Measurements from ENCODE around the gene PDC. TPM values are rescaled to one million over a fixed set of nuclear protein-coding genes. Genes with fewer than 3 reads are reported as not detected.
"Not testable (repeated sequence)": the region's sequence is repeated elsewhere in the genome, so short reads cannot be mapped to it uniquely, and the experiment has no call there.

Gene PDC
- total RNA-seq, 1 donor from 2014 or later, result not detected

- DNase-seq, result no peak
- H3K36me3 Mint-ChIP-seq (ENCODE audit: low read depth), result no peaks in the 10 kb centered on the region
- H3K9me3 Mint-ChIP-seq, result no peaks in the 10 kb centered on the region
- peaks cover 22% of the 10 kb centered on the region for H3K27me3 Mint-ChIP-seq
- no peak overlapping the region for H3K4me3 Mint-ChIP-seq
- intact Hi-C loops (cut with micrococcal nuclease), result loop anchor here (2.0 to 10.0 kb wide), 3 partner anchors 79 to 201 kb away; partner anchors contain the start of gene PTGS2
- H3K4me1 Mint-ChIP-seq, result no peaks in the 10 kb centered on the region
- H3K27ac Mint-ChIP-seq, result no peak overlapping the region
Measured at GRCh38 chr1:186483561-186483960, 22.6 kb upstream of the PDC start.

GRCh38 chr1:186482661-186483255, 21.8 kb upstream of the PDC start:
- Mint-ChIP-seq H3K36me3 (ENCODE audit: low read depth) (no peaks in the 10 kb centered on the region), H3K27ac (no peak overlapping the region), H3K9me3 (no peaks in the 10 kb centered on the region), H3K4me1 (no peaks in the 10 kb centered on the region), H3K4me3 (no peak overlapping the region), H3K27me3 (peaks cover 20% of the 10 kb centered on the region)
- DNase-seq, result peak; percentile 82
- intact Hi-C loops (cut with micrococcal nuclease), result loop anchor here (1.0 to 10.0 kb wide), 4 partner anchors 78 to 504 kb away; partner anchors contain the start of gene PTGS2

DNA sequence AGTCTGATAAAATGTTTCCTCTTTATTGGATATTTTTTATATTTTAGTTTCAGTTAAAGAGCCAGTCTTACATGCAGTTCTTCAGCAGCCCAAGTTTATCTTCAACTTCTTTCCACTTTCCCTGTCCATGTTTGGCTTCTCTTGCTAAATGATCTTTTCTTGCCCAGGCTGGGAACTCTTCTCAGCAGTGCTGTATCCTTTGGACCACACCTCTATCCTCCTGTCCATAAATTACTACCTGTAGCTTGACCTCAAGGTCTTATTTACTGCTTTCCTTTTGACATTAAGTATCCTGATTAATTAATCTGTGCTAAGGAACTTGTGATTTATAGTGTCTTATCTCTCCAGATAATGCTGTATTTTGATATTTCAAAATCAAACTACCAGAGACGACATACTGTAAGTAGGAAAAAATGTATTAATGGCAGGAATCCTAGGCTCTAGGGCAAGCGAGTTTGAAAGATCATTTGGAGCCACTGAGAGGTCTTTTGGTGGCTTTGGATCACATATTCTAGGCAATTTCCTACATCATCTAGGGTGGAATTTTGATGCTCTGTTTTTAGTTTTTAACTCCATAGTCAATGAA, 20.5 kb upstream of the PDC start:
- H3K9me3 Mint-ChIP-seq, result no peaks in the 10 kb centered on the region
- no peak overlapping the region for H3K4me3 Mint-ChIP-seq
- no peak for DNase-seq
- H3K27me3 Mint-ChIP-seq, result peaks cover 17% of the 10 kb centered on the region
- intact Hi-C loops (cut with micrococcal nuclease), result loop anchor here (10.0 kb wide), 2 partner anchors 123 to 203 kb away; partner anchors contain the start of gene PTGS2
- no peaks in the 10 kb centered on the region for H3K36me3 Mint-ChIP-seq (ENCODE audit: low read depth)
- H3K4me1 Mint-ChIP-seq, result no peaks in the 10 kb centered on the region
- H3K27ac Mint-ChIP-seq, result no peak overlapping the region

DNA sequence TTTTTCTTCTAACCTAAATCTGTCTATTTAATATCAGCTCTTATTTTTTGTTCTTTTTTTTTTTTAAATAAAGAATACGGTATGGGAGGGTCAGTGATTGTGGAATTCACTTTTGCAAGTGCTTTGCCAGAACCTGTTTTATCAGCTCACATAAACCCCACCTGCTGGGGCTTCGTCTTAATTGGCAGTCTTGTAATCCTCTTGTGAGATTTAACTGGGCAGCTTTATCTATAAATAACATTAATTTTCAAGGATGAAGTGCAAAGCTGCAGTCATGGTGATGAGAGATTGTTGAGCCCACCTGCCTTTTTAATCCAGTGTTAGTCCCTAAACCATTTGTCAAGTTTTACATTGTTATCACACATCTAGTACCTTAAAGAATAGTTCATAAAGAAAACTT, 18.2 kb upstream of the PDC start:
- intact Hi-C loops (cut with micrococcal nuclease), result no loop called here
- Mint-ChIP-seq H3K4me1 (no peaks in the 10 kb centered on the region), H3K9me3 (no peaks in the 10 kb centered on the region), H3K4me3 (no peak overlapping the region), H3K27me3 (peaks cover 12% of the 10 kb centered on the region), H3K27ac (no peak overlapping the region), H3K36me3 (ENCODE audit: low read depth) (no peaks in the 10 kb centered on the region)
- DNase-seq, result no peak

DNA sequence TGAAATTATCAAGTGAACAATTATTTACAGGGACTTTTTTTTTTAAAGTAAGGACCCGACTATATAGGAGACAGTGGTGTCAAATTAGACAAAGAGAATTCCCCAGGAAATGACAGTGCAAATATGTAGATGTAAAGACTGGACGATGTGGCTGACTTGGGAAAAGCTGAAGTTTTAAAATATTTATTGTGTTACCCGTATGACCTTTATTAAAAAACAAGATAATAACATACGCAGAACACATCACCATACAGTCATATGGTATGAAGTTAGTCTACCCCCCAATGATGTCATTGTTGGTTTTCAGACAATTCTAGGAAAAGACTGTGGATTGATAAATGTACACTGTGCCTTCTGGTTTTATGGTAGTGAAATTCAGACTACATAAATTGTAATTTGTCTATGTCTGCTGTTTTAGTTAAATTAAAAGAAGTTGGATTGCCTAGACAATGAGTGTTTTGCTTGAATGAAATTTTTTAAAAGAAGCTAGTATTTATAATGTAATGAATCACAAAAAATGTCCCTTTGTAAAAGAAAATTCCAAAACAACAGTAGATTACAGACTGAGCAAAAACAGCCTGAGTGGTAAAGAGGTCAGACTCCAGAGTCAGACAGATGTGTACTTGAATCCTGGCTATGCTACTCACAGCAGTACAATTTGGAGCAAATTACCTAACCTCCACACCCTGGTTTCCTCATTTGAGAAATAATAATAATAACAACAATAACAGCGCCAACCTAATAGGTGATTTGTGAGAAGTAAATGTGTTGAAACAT, 15.5 kb upstream of the PDC start:
- DNase-seq, result no peak
- H3K27me3 Mint-ChIP-seq, result peaks cover 12% of the 10 kb centered on the region
- intact Hi-C loops (cut with micrococcal nuclease), result no loop called here
- H3K36me3 Mint-ChIP-seq (ENCODE audit: low read depth), result no peaks in the 10 kb centered on the region
- no peaks in the 10 kb centered on the region for H3K9me3 Mint-ChIP-seq
- no peak overlapping the region for H3K27ac Mint-ChIP-seq
- no peaks in the 10 kb centered on the region for H3K4me1 Mint-ChIP-seq
- no peak overlapping the region for H3K4me3 Mint-ChIP-seq

DNA sequence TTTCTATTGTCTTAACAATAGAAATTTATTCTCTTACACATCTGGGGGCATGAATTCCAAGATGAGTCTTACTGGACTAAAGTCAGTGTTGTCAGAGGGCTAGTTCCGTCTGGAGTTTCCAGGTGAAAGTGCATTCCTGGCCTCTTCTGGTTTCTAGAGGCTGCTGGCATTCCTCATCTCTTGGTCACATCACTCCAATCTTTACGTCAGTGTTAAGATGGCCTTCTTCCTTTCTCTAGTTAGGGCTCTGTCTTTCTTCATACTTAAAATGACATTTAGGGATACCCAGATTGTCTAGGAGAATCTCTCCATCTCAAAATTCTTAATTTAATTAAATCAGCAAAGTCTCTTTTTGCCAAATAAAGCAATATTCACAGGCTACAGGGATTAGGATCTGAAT, 13.3 kb upstream of the PDC start:
- H3K36me3 Mint-ChIP-seq (ENCODE audit: low read depth), result no peaks in the 10 kb centered on the region
- no peaks in the 10 kb centered on the region for H3K9me3 Mint-ChIP-seq
- no peaks in the 10 kb centered on the region for H3K4me1 Mint-ChIP-seq
- H3K27me3 Mint-ChIP-seq, result peaks cover 10% of the 10 kb centered on the region
- no peak overlapping the region for H3K27ac Mint-ChIP-seq
- intact Hi-C loops (cut with micrococcal nuclease), result no loop called here
- DNase-seq, result no peak
- no peak overlapping the region for H3K4me3 Mint-ChIP-seq

DNA sequence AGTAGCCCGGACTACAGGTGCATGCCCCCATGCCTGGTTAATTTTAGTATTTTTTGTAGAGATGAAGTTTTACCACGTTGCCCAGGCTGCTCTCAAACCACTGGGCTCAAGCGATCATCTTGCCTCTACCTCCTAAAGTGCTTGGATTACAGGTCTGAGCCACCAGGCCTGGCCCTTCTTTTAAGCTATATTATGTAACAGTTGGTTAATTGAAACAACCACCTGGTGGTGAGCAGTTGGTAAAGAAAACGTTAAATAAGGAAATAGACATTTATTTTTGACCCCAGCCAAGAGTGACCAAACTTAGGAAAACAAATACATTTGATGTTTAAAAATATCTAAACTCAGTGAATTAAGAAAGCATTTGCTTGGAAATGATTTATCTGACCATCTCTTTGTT, 12.1 kb upstream of the PDC start:
- peaks cover 8% of the 10 kb centered on the region for H3K27me3 Mint-ChIP-seq
- H3K4me3 Mint-ChIP-seq, result no peak overlapping the region
- no peak for DNase-seq
- no peak overlapping the region for H3K27ac Mint-ChIP-seq
- H3K36me3 Mint-ChIP-seq (ENCODE audit: low read depth), result no peaks in the 10 kb centered on the region
- no peaks in the 10 kb centered on the region for H3K4me1 Mint-ChIP-seq
- intact Hi-C loops (cut with micrococcal nuclease), result no loop called here
- no peaks in the 10 kb centered on the region for H3K9me3 Mint-ChIP-seq

- no peaks in the 10 kb centered on the region for H3K36me3 Mint-ChIP-seq (ENCODE audit: low read depth)
- no peak for DNase-seq
- H3K27ac Mint-ChIP-seq, result no peak overlapping the region
- H3K27me3 Mint-ChIP-seq, result peaks cover 20% of the 10 kb centered on the region
- H3K9me3 Mint-ChIP-seq, result no peaks in the 10 kb centered on the region
- intact Hi-C loops (cut with micrococcal nuclease), result no loop called here
- H3K4me3 Mint-ChIP-seq, result no peak overlapping the region
- H3K4me1 Mint-ChIP-seq, result peaks cover 3% of the 10 kb centered on the region
Measured at GRCh38 chr1:186465946-186466345, 5.0 kb upstream of the PDC start.

DNA sequence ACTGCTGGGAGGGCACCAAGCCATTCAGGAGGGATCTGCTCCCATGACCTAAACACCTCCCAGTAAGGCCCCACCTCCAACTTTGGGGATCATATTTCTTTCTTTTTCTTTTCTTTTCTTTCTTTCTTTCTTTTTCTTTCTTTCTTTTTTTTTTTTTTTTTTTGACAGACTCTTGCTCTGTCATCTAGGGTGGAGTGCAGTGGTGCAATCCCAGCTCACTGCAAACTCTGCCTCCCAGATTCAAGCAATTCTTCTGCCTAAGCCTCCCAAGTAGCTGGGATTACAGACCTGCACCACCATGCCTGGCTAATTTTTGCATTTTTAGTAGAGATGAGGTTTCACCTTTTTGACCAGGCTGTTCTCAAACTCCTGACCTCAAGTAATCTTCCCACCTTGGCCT, 4.6 kb upstream of the PDC start:
- peaks cover 20% of the 10 kb centered on the region for H3K27me3 Mint-ChIP-seq
- H3K4me1 Mint-ChIP-seq; H3K9me3 Mint-ChIP-seq; intact Hi-C loops (cut with micrococcal nuclease); H3K27ac Mint-ChIP-seq; H3K4me3 Mint-ChIP-seq; H3K36me3 Mint-ChIP-seq (ENCODE audit: low read depth); DNase-seq: not testable (repeated sequence)

- no peaks in the 10 kb centered on the region for H3K36me3 Mint-ChIP-seq (ENCODE audit: low read depth)
- intact Hi-C loops (cut with micrococcal nuclease), result no loop called here
- DNase-seq, result no peak
- H3K27ac Mint-ChIP-seq, result no peak overlapping the region
- H3K27me3 Mint-ChIP-seq, result peaks cover 18% of the 10 kb centered on the region
- H3K9me3 Mint-ChIP-seq, result no peaks in the 10 kb centered on the region
- no peak overlapping the region for H3K4me3 Mint-ChIP-seq
- peaks cover 3% of the 10 kb centered on the region for H3K4me1 Mint-ChIP-seq
Measured at GRCh38 chr1:186463926-186464325, 3.0 kb upstream of the PDC start.

DNA sequence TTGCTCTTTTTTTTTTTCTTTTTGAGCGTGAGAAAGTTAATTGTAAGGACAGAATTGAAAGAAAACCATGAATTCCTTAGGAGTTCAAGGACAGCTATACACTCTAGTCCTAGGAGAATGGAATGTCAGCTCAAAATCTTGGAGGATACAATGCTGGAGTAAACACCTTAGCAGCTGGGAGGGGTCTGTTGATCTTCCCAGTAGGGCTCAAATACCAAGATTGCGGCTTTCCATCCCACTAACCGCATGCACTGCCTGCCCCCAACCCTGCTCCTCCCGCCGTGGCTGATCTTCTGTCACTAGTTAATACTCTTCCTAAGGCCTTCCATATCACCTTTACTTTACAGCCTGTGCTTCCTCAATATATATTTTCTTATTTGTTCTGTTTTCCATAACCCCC, 2.6 kb upstream of the PDC start:
- Mint-ChIP-seq H3K4me1 (peaks cover 3% of the 10 kb centered on the region), H3K27me3 (peaks cover 18% of the 10 kb centered on the region), H3K4me3 (no peak overlapping the region), H3K36me3 (ENCODE audit: low read depth) (no peaks in the 10 kb centered on the region), H3K27ac (no peak overlapping the region), H3K9me3 (no peaks in the 10 kb centered on the region)
- intact Hi-C loops (cut with micrococcal nuclease), result no loop called here
- no peak for DNase-seq

- H3K4me1 Mint-ChIP-seq; H3K4me3 Mint-ChIP-seq; H3K27me3 Mint-ChIP-seq; H3K9me3 Mint-ChIP-seq; intact Hi-C loops (cut with micrococcal nuclease); H3K27ac Mint-ChIP-seq; H3K36me3 Mint-ChIP-seq (ENCODE audit: low read depth); DNase-seq: not testable (repeated sequence)
Measured at GRCh38 chr1:186459161-186459560, 1.8 kb downstream of the PDC start.

DNA sequence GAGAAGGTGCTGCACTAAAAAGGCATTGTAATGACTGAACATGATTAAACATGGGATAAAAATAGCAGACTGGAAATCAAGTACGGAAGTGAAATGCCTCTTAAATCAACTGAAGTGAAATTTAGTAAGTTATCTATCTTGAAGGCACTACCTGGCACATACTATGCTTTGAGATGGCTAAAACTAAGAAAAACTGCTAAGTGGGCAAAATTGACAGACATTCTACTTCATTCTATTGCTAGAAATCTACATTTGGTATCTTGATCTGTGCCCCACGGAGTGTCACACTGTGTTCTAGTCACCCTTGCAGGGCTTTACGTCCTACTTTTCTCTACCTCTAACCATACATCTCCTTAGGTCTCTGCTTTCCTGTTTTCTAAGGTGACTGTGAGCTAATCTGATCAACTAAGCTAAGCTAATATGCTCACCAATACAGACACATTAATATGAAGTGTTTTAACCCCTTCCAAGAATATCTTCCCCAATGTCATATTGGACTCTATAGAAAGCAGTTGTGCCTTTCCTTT, 4.1 kb downstream of the PDC start:
- H3K27ac Mint-ChIP-seq, result no peak overlapping the region
- H3K4me3 Mint-ChIP-seq, result no peak overlapping the region
- intact Hi-C loops (cut with micrococcal nuclease), result no loop called here
- no peaks in the 10 kb centered on the region for H3K4me1 Mint-ChIP-seq
- DNase-seq, result no peak
- H3K27me3 Mint-ChIP-seq, result peaks cover under 1% of the 10 kb centered on the region
- no peaks in the 10 kb centered on the region for H3K36me3 Mint-ChIP-seq (ENCODE audit: low read depth)
- H3K9me3 Mint-ChIP-seq, result no peaks in the 10 kb centered on the region

- H3K36me3 Mint-ChIP-seq (ENCODE audit: low read depth), result no peaks in the 10 kb centered on the region
- no peak overlapping the region for H3K27ac Mint-ChIP-seq
- H3K4me1 Mint-ChIP-seq, result no peaks in the 10 kb centered on the region
- no peak overlapping the region for H3K4me3 Mint-ChIP-seq
- no peaks in the 10 kb centered on the region for H3K9me3 Mint-ChIP-seq
- DNase-seq, result no peak
- intact Hi-C loops (cut with micrococcal nuclease), result no loop called here
- H3K27me3 Mint-ChIP-seq, result peaks cover 2% of the 10 kb centered on the region
Measured at GRCh38 chr1:186454981-186455380, 5.9 kb downstream of the PDC start.
